SK-N-SH treated with all-trans-retinoic acid at 6 μM for 48 hours (cell line): Measurements from ENCODE around the gene LSM10.

ENCODE experiments used
- ARNTL ChIP-seq: fragments of 450-650 bp; formaldehyde crosslinking; IDR thresholded peaks from 2 replicates; pipeline ENCODE4 v1.5.0; 2020; ENCODE audit warnings: low read depth, mild to moderate bottlenecking, moderate library complexity, borderline replicate concordance
- CSDC2 ChIP-seq: fragments of 250-450 bp; sonication (Bioruptor Pico); IDR thresholded peaks from 2 replicates; pipeline ENCODE4 v1.5.0; 2020; ENCODE audit warnings: mild to moderate bottlenecking, moderate library complexity
- ESRRG ChIP-seq: fragments of 250-450 bp; sonication (Bioruptor Pico); IDR thresholded peaks from 2 replicates; pipeline ENCODE4 v1.6.1; 2021; ENCODE audit warnings: mild to moderate bottlenecking
- PATZ1 ChIP-seq: fragments of 250-450 bp; sonication (Bioruptor Pico); IDR thresholded peaks from 2 replicates; pipeline ENCODE4 v1.8.0; 2020; ENCODE audit warnings: mild to moderate bottlenecking, moderate library complexity, borderline replicate concordance
- POU6F1 ChIP-seq: fragments of 250-450 bp; sonication (Bioruptor Pico); IDR thresholded peaks from 2 replicates; pipeline ENCODE4 v1.8.0; 2021; ENCODE audit warnings: low read depth, mild to moderate bottlenecking, moderate library complexity, borderline replicate concordance
- TOX ChIP-seq: fragments of 250-450 bp; sonication (Bioruptor Pico); IDR thresholded peaks from 2 replicates; pipeline ENCODE4 v1.8.0; 2021; ENCODE audit warnings: mild to moderate bottlenecking, moderate library complexity, borderline replicate concordance
- ZNF565 ChIP-seq: fragments of 450-650 bp; formaldehyde crosslinking; conservative IDR thresholded peaks from 2 replicates; pipeline ENCODE4 v1.5.0; 2020; ENCODE audit warnings: low read depth, mild to moderate bottlenecking, moderate library complexity
- ZNF8 ChIP-seq: fragments of 450-650 bp; formaldehyde crosslinking; IDR thresholded peaks from 2 replicates; pipeline ENCODE4 v1.5.0; 2020; ENCODE audit warnings: mild to moderate bottlenecking, moderate library complexity

- no peak for TF ChIP-seq ZNF8 (CRISPR knock-in tag)
- TF ChIP-seq ARNTL (CRISPR knock-in tag), result no peak
- no peak for TF ChIP-seq PATZ1 (CRISPR knock-in tag)
- TF ChIP-seq CSDC2 (CRISPR knock-in tag), result peak; percentile 48; the same call in 1 of the 2 replicates
- no peak for TF ChIP-seq POU6F1 (CRISPR knock-in tag)
- no peak for TF ChIP-seq ZNF565 (CRISPR knock-in tag)
- TF ChIP-seq TOX (CRISPR knock-in tag), result no peak
- TF ChIP-seq ESRRG (CRISPR knock-in tag), result no peak
Measured at GRCh38 chr1:36351227-36351977, 46.3 kb downstream of the LSM10 start.
